GM18861 (cell line): Measurements from ENCODE around the gene HUNK.
"Not testable (repeated sequence)": the region's sequence is repeated elsewhere in the genome, so short reads cannot be mapped to it uniquely, and the experiment has no call there.

Experiments
- ATAC-seq: cut with Tn5 transposase; IDR thresholded peaks from one replicate; pipeline ENCODE4 v1.9.1; 2021; ENCODE audit not compliant: unreplicated experiment

The HUNK gene

GRCh38 chr21:31872452-31873274 lies at the start of gene HUNK:
Gene HUNK (plus strand): TSS chr21:31873020. CDS start chr21:31873675, 655 bp downstream.
- ATAC-seq: no peak

- no peak for ATAC-seq
These were observed 42.9 kb upstream of the HUNK start for GRCh38 chr21:31829736-31830472.

- no peak for ATAC-seq
These were observed 42.1 kb upstream of the HUNK start for GRCh38 chr21:31830701-31831100.

- no peak for ATAC-seq
These were observed 35.8 kb upstream of the HUNK start for GRCh38 chr21:31837041-31837440.

GRCh38 chr21:31837618-31838390 lies 35.0 kb upstream of the HUNK start:
- ATAC-seq: no peak

GRCh38 chr21:31838586-31839355 lies 34.0 kb upstream of the HUNK start:
- no peak for ATAC-seq

- ATAC-seq: no peak
These were observed 28.6 kb upstream of the HUNK start for GRCh38 chr21:31844206-31844605.

GRCh38 chr21:31845151-31845729 lies 27.6 kb upstream of the HUNK start:
- ATAC-seq: no peak

- no peak for ATAC-seq
These were observed 26.1 kb upstream of the HUNK start for GRCh38 chr21:31846690-31847089.

- ATAC-seq: no peak
These were observed 25.1 kb upstream of the HUNK start for GRCh38 chr21:31847761-31848160.

- no peak for ATAC-seq
These were observed 24.4 kb upstream of the HUNK start for GRCh38 chr21:31848326-31848985.

GRCh38 chr21:31850886-31851285 lies 21.9 kb upstream of the HUNK start:
- no peak for ATAC-seq

- no peak for ATAC-seq
These were observed 17.6 kb upstream of the HUNK start for GRCh38 chr21:31855180-31855579.

- ATAC-seq: no peak
These were observed 15.7 kb upstream of the HUNK start for GRCh38 chr21:31857096-31857495.

- ATAC-seq: not testable (repeated sequence)
These were observed 15.2 kb upstream of the HUNK start for GRCh38 chr21:31857631-31858030.

- ATAC-seq: no peak
These were observed 12.0 kb upstream of the HUNK start for GRCh38 chr21:31860851-31861250.

GRCh38 chr21:31862078-31862477 lies 10.7 kb upstream of the HUNK start:
- no peak for ATAC-seq

GRCh38 chr21:31865429-31865970 lies 7.3 kb upstream of the HUNK start:
- no peak for ATAC-seq

GRCh38 chr21:31866077-31866511 lies 6.7 kb upstream of the HUNK start:
- no peak for ATAC-seq

GRCh38 chr21:31869750-31870149 lies 3.1 kb upstream of the HUNK start:
- no peak for ATAC-seq
